ENCODE data around the gene KLHL5. TPM values are rescaled to one million over a fixed set of nuclear protein-coding genes. Genes with fewer than 3 reads are reported as not detected.

Gene KLHL5
- total RNA-seq, 1 experiment from 2014 or later = 0.97 TPM

Other genes starting within 250 kb of the KLHL5 start
- 0.15 and 0.34 TPM in 2 replicates for gene TLR6, start 205.4 kb upstream of the KLHL5 start, total RNA-seq (2014; rRNA removed; shearing (Covaris generic))
- gene FAM114A1, start 194.4 kb upstream of the KLHL5 start, total RNA-seq (2014; rRNA removed; shearing (Covaris generic)) = 6.2 and 8.8 TPM in 2 replicates
- gene TMEM156, start 29.8 kb upstream of the KLHL5 start, total RNA-seq (2014; rRNA removed; shearing (Covaris generic)) = not detected in 2 replicates
- gene WDR19, start 120.3 kb downstream of the KLHL5 start, total RNA-seq (2014; rRNA removed; shearing (Covaris generic)) = 5.8 and 9.6 TPM in 2 replicates

All from HT-29 (cell line).